ENCODE results near the gene HCN2. TPM values are rescaled to one million over a fixed set of nuclear protein-coding genes. Genes with fewer than 3 reads are reported as not detected.

Gene HCN2
- total and polyA plus RNA-seq, 10 of the 15 experiments (the other 5 are each of a cell fraction or from before 2014, with no cell fraction given) = 0.01 to 0.54 (median 0.08) TPM; not detected in 4

- Histone ChIP-seq H3K4me1 (ENCODE audit: control insufficient read depth, insufficient read depth, low read length) (no peaks in the 10 kb centered on the region), H3K4me2 (ENCODE audit: control insufficient read depth, insufficient read depth) (no peak overlapping the region), H3K36me3 (ENCODE audit: control insufficient read depth in 2 of 2, insufficient read depth in 2 of 2, low read length in 1 of 2) (peaks cover 6 to 43% of the 10 kb centered on the region in 2 experiments; a peak in 3 of 4 replicates), H2AFZ (ENCODE audit: control insufficient read depth, low read depth, low read length) (no peak overlapping the region), H3K9ac (ENCODE audit: control insufficient read depth, insufficient read depth, low read length) (no peak overlapping the region), H3K9me3 (replicated peaks; ENCODE audit: control insufficient read depth, insufficient read depth, low read length) (no peaks in the 10 kb centered on the region), H4K20me1 (ENCODE audit: control insufficient read depth, insufficient read depth) (no peaks in the 10 kb centered on the region), H3K27me3 (replicated peaks in 1 of 2; ENCODE audit: control insufficient read depth in 2 of 2, insufficient read depth in 2 of 2, low read length in 1 of 2) (no peaks in the 10 kb centered on the region), H3K27ac (ENCODE audit: control insufficient read depth, insufficient read depth) (no peak overlapping the region), H3K4me3 (no peak overlapping the region), H3K79me2 (ENCODE audit: control insufficient read depth, insufficient read depth, low read length) (peaks cover 4% of the 10 kb centered on the region; the same call in 1 of the 2 replicates)
- no peak for ATAC-seq
- ChIA-PET POLR2A (no interaction called here), SMC1A (ENCODE audit: uncharacterized antibody, unreplicated experiment) (no interaction called here), CTCF (no interaction called here), RAD21 (ENCODE audit: unreplicated experiment) (interaction anchor here (0.6 kb wide), 1 partner anchor 123 kb away, joined by 3 read pairs; no protein-coding TSS in a partner anchor)
- WGBS (ENCODE audit: insufficient coverage, insufficient replicate concordance, low lambda C conversion rate, missing lambda C conversion rate) = 38% methylated on average over 35 of the region's 52 CpGs
- BruUV-seq (replicated peaks) = TSS peak; percentile 78
- no peak for DNase-seq (ENCODE audit: low read depth, low spot score)
- TF ChIP-seq PAX5 (IDR thresholded peaks at IDR 0.05; ENCODE audit: borderline replicate concordance, low read depth, low read length) (peak; percentile 83; the same call in 1 of the 2 replicates), CEBPB (IDR thresholded peaks at IDR 0.05; ENCODE audit: borderline replicate concordance in 1 of 2, low read depth in 2 of 2, low read length in 2 of 2) (no peak)
- no peak for FAIRE-seq
- intact Hi-C loops (cut with micrococcal nuclease; ENCODE audit: unreplicated experiment) (no loop called here), in situ Hi-C loops (cut with MboI) (no loop called here)
Observed at GRCh38 chr19:647566-648284, 58.0 kb downstream of the HCN2 start.

- ATAC-seq = no peak
- CTCF ChIA-PET = no interaction called here
- H3K4me1 ChIP-seq (ENCODE audit: control insufficient read depth, insufficient read depth, low read length) = no peaks in the 10 kb centered on the region
- peaks cover 7 to 47% of the 10 kb centered on the region in 2 experiments; a peak in 3 of 4 replicates for H3K36me3 ChIP-seq (ENCODE audit: control insufficient read depth in 2 of 2, insufficient read depth in 2 of 2, low read length in 1 of 2)
- H4K20me1 ChIP-seq (ENCODE audit: control insufficient read depth, insufficient read depth) = peaks cover under 1% of the 10 kb centered on the region; the same call in 1 of the 2 replicates
- no peak overlapping the region for H3K9ac ChIP-seq (ENCODE audit: control insufficient read depth, insufficient read depth, low read length)
- in situ Hi-C loops (cut with MboI) = no loop called here
- no TSS peak for BruUV-seq (replicated peaks)
- no peaks in the 10 kb centered on the region for H3K27me3 ChIP-seq (replicated peaks in 1 of 2; ENCODE audit: control insufficient read depth in 2 of 2, insufficient read depth in 2 of 2, low read length in 1 of 2)
- POLR2A ChIA-PET = no interaction called here
- RAD21 ChIA-PET (ENCODE audit: unreplicated experiment) = interaction anchor here (0.6 kb wide), 1 partner anchor 122 kb away, joined by 3 read pairs; no protein-coding TSS in a partner anchor
- no peak overlapping the region for H2AFZ ChIP-seq (ENCODE audit: control insufficient read depth, low read depth, low read length)
- no peaks in the 10 kb centered on the region for H3K9me3 ChIP-seq (replicated peaks; ENCODE audit: control insufficient read depth, insufficient read depth, low read length)
- intact Hi-C loops (cut with micrococcal nuclease; ENCODE audit: unreplicated experiment) = no loop called here
- FAIRE-seq = no peak
- H3K4me2 ChIP-seq (ENCODE audit: control insufficient read depth, insufficient read depth) = no peak overlapping the region
- TF ChIP-seq NBN (IDR thresholded peaks at IDR 0.05) (no peak), POLR2A (IDR thresholded peaks at IDR 0.05; ENCODE audit: low read depth, low read length) (peak; percentile 13), PBX3 (IDR thresholded peaks at IDR 0.05; ENCODE audit: insufficient replicate concordance, low read depth, low read length) (no peak), JUND (IDR thresholded peaks at IDR 0.05; ENCODE audit: low read depth, low read length) (no peak)
- H3K27ac ChIP-seq (ENCODE audit: control insufficient read depth, insufficient read depth) = no peak overlapping the region
- DNase-seq (ENCODE audit: low read depth, low spot score) = no peak
- peaks cover 8% of the 10 kb centered on the region for H3K79me2 ChIP-seq (ENCODE audit: control insufficient read depth, insufficient read depth, low read length)
- H3K4me3 ChIP-seq = no peak overlapping the region
- SMC1A ChIA-PET (ENCODE audit: uncharacterized antibody, unreplicated experiment) = no interaction called here
- 87% methylated on average over 11 of the region's 29 CpGs for WGBS (ENCODE audit: insufficient coverage, insufficient replicate concordance, low lambda C conversion rate, missing lambda C conversion rate)
Observed at GRCh38 chr19:648305-648704, 58.6 kb downstream of the HCN2 start.
